Gastroesophageal sphincter (tissue), 4 donors: Measurements from ENCODE around the gene CHD1. TPM values are rescaled to one million over a fixed set of nuclear protein-coding genes. Genes with fewer than 3 reads are reported as not detected.

Experiments
- ATAC-seq: fragments of 150-250 bp; one replicate; pipeline ENCODE4 v1.9.1; 2016; ENCODE audit warnings: mild to moderate bottlenecking, moderate library complexity
- H3K27ac ChIP-seq, 4 donors: fragments of 200-600 bp; sonication (generic) in 3 of 4; 1 replicate in 3 of 4; 2 replicates in 1 of 4; pipeline ENCODE4 v1.5.1; 2016 to 2019
- H3K27me3 ChIP-seq: fragments of 200-600 bp; sonication (generic); one replicate; pipeline ENCODE4 v1.5.1; 2019
- H3K36me3 ChIP-seq, 2 donors: fragments of 200-600 bp; sonication (generic); one replicate each; pipeline ENCODE4 v1.5.1; 2019; ENCODE audit warnings: control low read depth in 1 of 2
- H3K4me1 ChIP-seq, 3 donors: fragments of 200-600 bp; sonication (generic); 1 replicate in 2 of 3; 2 replicates in 1 of 3; pipeline ENCODE4 v1.5.1; 2016 to 2019; ENCODE audit warnings: control low read depth in 2 of 3
- H3K4me3 ChIP-seq, 2 donors: fragments of 200-600 bp; sonication (generic); one replicate each; pipeline ENCODE4 v1.5.1; 2019; ENCODE audit warnings: mild to moderate bottlenecking in 1 of 2, moderate library complexity in 1 of 2
- H3K9me3 ChIP-seq, 3 donors: fragments of 200-600 bp; sonication (generic); one replicate each; pipeline ENCODE4 v1.5.1; 2017 to 2019; ENCODE audit warnings: control low read depth in 2 of 3
- EP300 ChIP-seq: sonication (generic); formaldehyde crosslinking; IDR thresholded peaks from one replicate; pipeline ENCODE4 v1.6.1; 2017; ENCODE audit warnings: antibody characterized with exemption, mild to moderate bottlenecking
- POLR2A ChIP-seq, 2 donors: fragments of 450-650 bp; IDR thresholded peaks; one replicate each; pipeline ENCODE4 v1.6.1; 2017; ENCODE audit warnings: antibody characterized with exemption in 2 of 2, mild to moderate bottlenecking in 2 of 2, moderate library complexity in 1 of 2
- POLR2AphosphoS5 ChIP-seq: sonication (generic); formaldehyde crosslinking; IDR thresholded peaks from one replicate; pipeline ENCODE4 v1.6.1; 2017; ENCODE audit warnings: antibody characterized with exemption
- WGBS, 2 donors: methylation state at CpG; one replicate each; pipeline ENCODE4 v1.1.5; 2018; ENCODE audit warnings: low coverage in 1 of 2; 5-methylcytosine and 5-hydroxymethylcytosine counted together
- total RNA-seq, 4 donors: library from RNA; depleted of rRNA; stranded (reverse); fragments of >200 nt; gene quantifications; one replicate each; pipeline ENCODE4 v1.1.0, GENCODE V29; 2016
- TF ChIP-seq, protein P1 (sequence below), 4 experiments: fragments of 200-600 bp in 2 of 4; fragments of 450-650 bp in 2 of 4; sonication (generic) in 1 of 4; IDR thresholded peaks; one replicate each; pipeline ENCODE4 v1.5.1; 2017 to 2019; ENCODE audit warnings: antibody characterized with exemption in 4 of 4, mild to moderate bottlenecking in 2 of 4, moderate library complexity in 2 of 4

The CHD1 gene
- total RNA-seq, 4 donors from 2014 or later = 22.7 to 58.1 (median 48.2) TPM

DNA sequence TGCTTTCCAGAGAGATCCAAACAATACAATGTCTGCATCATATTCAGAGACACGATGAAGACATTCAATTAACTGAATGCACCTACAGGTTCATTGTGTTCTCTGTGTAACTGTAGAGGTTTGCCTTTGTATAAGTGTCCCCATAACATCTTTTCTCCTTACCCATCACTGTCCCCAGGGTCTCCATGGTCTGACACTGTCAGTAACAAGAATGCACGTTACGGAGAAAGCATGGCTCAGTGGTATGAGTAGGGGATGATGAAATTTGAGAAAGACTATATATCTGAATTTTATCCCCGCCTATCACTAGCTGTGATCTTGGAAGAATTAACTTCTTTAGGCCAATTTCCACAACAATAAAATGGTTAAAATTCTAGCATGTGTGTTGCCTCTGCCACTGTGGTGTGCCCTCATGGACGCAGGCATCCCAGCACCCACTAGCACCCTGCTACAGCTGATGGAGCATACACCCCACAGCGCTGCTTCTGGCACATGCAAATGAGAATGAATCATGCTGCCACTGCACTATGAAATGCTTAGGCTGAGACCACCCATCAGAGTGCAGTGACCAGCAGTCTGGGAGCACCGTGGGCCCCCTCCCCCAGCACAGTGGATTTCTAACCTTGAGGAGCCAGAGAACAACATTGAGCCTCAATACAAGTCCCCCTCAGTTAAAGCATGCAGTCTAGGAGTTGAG lies 101.1 kb downstream of the CHD1 start:
- no peak overlapping the region for H3K4me3 ChIP-seq
- H3K36me3 ChIP-seq = no peaks in the 10 kb centered on the region
- ATAC-seq = no peak
- TF ChIP-seq POLR2AphosphoS5 (no peak), EP300 (no peak), POLR2A (IDR thresholded peaks at IDR 0.05) (no peak)
- TF ChIP-seq, protein P1, sequence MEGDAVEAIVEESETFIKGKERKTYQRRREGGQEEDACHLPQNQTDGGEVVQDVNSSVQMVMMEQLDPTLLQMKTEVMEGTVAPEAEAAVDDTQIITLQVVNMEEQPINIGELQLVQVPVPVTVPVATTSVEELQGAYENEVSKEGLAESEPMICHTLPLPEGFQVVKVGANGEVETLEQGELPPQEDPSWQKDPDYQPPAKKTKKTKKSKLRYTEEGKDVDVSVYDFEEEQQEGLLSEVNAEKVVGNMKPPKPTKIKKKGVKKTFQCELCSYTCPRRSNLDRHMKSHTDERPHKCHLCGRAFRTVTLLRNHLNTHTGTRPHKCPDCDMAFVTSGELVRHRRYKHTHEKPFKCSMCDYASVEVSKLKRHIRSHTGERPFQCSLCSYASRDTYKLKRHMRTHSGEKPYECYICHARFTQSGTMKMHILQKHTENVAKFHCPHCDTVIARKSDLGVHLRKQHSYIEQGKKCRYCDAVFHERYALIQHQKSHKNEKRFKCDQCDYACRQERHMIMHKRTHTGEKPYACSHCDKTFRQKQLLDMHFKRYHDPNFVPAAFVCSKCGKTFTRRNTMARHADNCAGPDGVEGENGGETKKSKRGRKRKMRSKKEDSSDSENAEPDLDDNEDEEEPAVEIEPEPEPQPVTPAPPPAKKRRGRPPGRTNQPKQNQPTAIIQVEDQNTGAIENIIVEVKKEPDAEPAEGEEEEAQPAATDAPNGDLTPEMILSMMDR (IDR thresholded peaks at IDR 0.05) = no peak
- no peak overlapping the region for H3K27ac ChIP-seq
- no peaks in the 10 kb centered on the region for H3K9me3 ChIP-seq
- 68 to 69% methylated on average over 3 to 4 of the region's 7 CpGs for WGBS, 2 donors
- no peaks in the 10 kb centered on the region for H3K4me1 ChIP-seq
- no peaks in the 10 kb centered on the region for H3K27me3 ChIP-seq

DNA sequence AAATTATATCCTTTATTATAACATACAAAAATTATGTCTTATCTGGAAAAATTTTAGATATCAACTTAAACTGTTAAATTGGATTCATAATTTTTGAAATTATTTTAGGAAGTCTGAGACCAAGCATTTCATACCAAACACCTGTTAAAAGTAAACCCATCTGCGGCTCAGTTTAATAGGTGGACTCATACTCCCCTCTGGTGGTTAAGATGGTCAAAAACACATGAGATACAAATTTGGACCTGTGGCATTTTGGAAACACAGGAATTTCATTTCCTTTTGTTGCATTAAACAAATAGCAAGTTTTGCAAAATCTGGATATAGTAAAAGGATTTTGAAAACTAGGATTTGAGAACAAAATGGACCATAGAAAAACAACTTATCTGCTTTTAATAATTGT lies 101.6 kb downstream of the CHD1 start:
- Histone ChIP-seq H3K36me3 (no peaks in the 10 kb centered on the region), H3K4me1 (no peaks in the 10 kb centered on the region), H3K9me3 (no peaks in the 10 kb centered on the region), H3K27ac (no peak overlapping the region), H3K4me3 (no peak overlapping the region), H3K27me3 (no peaks in the 10 kb centered on the region)
- TF ChIP-seq, protein P1 (IDR thresholded peaks at IDR 0.05) = peak; percentile 53 to 79 (median 62)
- no peak for TF ChIP-seq EP300
- 19% methylated on average over 1 of the region's 1 CpG for WGBS, 2 donors
- ATAC-seq = no peak

DNA sequence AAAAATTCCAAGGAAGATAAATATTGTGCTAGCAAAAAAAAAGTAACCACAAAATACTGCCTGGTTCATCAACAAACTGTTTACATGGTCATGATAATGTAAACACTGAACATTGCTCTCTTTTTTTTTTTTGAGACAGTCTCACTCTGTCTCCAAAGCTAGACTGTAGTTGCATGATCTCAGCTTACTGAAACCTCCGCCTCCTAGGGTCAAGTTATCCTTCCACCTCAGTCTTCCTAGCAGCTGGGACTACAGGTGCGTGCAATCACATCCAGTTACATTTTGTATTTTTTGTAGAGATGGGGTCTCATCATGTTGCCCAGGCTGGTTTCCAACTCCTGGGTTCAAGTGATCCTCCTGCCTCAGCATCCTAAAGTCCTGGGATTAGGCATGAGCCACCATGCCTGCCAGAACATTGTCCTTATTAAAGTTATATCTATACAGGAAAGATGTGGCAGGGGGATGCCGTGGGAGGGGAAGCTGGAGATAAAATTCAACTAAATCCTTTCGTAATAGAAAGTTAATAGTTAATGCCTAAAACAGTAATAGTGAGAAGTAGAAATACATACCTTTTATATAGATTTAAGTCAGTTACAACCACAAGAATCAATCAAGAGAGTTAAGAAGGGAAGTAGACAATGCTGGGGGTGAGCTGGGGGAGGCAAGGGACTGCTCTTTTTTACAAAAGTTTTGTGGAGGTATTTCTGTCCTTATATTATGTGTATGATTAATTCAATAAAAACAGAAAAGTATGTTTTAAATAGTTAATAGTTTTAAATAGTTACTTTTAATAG lies 103.0 kb downstream of the CHD1 start:
- no peak overlapping the region for H3K4me3 ChIP-seq
- H3K9me3 ChIP-seq = peaks cover 0 to 3% (median 0%) of the 10 kb centered on the region in 3 donors
- no peak for ATAC-seq
- H3K4me1 ChIP-seq = no peaks in the 10 kb centered on the region
- no peaks in the 10 kb centered on the region for H3K36me3 ChIP-seq
- TF ChIP-seq EP300 (no peak), POLR2A (IDR thresholded peaks at IDR 0.05) (no peak), POLR2AphosphoS5 (no peak)
- TF ChIP-seq, protein P1 (IDR thresholded peaks at IDR 0.05) = no peak
- H3K27ac ChIP-seq = no peak overlapping the region
- 90 to 94% methylated on average over 4 of the region's 4 CpGs for WGBS, 2 donors
- no peaks in the 10 kb centered on the region for H3K27me3 ChIP-seq

DNA sequence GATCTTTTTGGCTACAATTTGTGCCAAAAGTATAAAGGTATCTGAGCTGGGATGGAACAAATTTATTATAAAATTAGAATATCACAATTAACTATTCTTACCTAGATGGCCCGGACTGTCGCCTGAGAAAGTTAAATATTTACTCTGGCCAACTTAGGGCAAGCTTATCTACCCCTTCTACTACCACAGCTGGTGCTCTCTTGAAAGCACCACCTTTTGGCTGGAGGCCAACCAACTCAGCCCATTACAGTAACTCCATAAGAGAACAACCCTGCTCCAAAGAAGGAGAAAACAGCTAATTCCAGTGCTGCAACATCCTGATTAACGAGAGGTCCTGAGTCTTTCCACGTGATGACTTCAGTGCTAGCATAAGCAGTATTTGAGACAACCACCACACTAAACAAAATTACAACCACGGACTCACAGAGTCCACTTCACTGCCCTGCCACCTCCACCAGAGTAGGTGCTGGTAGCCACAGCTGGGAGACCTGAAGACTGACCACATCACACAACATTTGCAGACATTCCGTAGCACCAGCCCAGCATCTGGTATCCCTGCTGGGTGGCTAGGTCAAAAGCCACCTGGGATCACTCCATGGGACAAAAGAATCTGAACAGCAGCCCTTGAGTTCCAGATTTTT lies 112.1 kb downstream of the CHD1 start:
- no peak for TF ChIP-seq POLR2A (IDR thresholded peaks at IDR 0.05)
- no peak for TF ChIP-seq POLR2AphosphoS5
- no peak for TF ChIP-seq EP300
- TF ChIP-seq, protein P1 (IDR thresholded peaks at IDR 0.05) = no peak

More for the DNA sequence above, 112.1 kb downstream of the CHD1 start:
- Histone ChIP-seq H3K27me3 (no peaks in the 10 kb centered on the region), H3K9me3 (peaks cover 0 to 14% (median 0%) of the 10 kb centered on the region in 3 donors), H3K4me1 (no peaks in the 10 kb centered on the region), H3K4me3 (no peak overlapping the region), H3K36me3 (no peaks in the 10 kb centered on the region), H3K27ac (no peak overlapping the region)
- 61 to 96% methylated on average over 3 to 5 of the region's 6 CpGs for WGBS, 2 donors
- ATAC-seq = no peak
